Germinal center (tissue), 1 donor: Measurements from ENCODE around the gene RASSF7.
A peak's percentile ranks its signal among the peaks of the same experiment; 100 is the strongest.
"Not testable (repeated sequence)": the region's sequence is repeated elsewhere in the genome, so short reads cannot be mapped to it uniquely, and the experiment has no call there.

Experiments
- DNase-seq: peaks from one replicate; pipeline ENCODE4 v3.0.0; 2012; ENCODE audit warnings: mixed read lengths, low spot score

Gene RASSF7, protein sequence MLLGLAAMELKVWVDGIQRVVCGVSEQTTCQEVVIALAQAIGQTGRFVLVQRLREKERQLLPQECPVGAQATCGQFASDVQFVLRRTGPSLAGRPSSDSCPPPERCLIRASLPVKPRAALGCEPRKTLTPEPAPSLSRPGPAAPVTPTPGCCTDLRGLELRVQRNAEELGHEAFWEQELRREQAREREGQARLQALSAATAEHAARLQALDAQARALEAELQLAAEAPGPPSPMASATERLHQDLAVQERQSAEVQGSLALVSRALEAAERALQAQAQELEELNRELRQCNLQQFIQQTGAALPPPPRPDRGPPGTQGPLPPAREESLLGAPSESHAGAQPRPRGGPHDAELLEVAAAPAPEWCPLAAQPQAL

GRCh38 chr11:560305-561147 is at the start of gene RASSF7, which contains the start of gene LMNTD2:
RASSF7 (plus strand) TSS chr11:560970; CDS start chr11:561769, 799 bp downstream.
LMNTD2 (minus strand) TSS chr11:560738; CDS start chr11:560716, 22 bp downstream.
- peak; percentile 99 for DNase-seq

GRCh38 chr11:512761-513595 is 47.8 kb upstream of the RASSF7 start:
- DNase-seq, result no peak

- no peak for DNase-seq
Observed at GRCh38 chr11:514606-515005, 46.2 kb upstream of the RASSF7 start.

DNA sequence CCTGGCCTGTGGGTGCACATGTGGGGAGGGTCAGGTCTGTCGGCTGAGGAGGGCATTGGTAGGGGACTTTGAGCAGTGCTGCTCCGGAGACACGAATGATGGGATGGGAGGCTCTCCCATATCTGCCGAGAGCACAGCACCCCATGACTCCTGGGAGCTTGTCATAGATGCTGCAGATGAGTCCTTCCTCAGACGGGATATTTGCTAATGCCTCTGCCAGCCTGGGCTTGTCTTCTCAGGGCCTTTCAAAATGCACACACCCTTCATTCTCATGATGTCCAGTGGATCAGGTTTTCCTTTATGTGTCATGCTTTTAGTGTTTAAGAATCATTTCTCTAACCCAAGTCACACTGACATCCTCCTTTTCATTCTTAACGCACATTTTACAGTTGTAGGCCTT is 45.6 kb upstream of the RASSF7 start:
- no peak for DNase-seq

- no peak for DNase-seq
Observed at GRCh38 chr11:516400-516799, 44.4 kb upstream of the RASSF7 start.

DNA sequence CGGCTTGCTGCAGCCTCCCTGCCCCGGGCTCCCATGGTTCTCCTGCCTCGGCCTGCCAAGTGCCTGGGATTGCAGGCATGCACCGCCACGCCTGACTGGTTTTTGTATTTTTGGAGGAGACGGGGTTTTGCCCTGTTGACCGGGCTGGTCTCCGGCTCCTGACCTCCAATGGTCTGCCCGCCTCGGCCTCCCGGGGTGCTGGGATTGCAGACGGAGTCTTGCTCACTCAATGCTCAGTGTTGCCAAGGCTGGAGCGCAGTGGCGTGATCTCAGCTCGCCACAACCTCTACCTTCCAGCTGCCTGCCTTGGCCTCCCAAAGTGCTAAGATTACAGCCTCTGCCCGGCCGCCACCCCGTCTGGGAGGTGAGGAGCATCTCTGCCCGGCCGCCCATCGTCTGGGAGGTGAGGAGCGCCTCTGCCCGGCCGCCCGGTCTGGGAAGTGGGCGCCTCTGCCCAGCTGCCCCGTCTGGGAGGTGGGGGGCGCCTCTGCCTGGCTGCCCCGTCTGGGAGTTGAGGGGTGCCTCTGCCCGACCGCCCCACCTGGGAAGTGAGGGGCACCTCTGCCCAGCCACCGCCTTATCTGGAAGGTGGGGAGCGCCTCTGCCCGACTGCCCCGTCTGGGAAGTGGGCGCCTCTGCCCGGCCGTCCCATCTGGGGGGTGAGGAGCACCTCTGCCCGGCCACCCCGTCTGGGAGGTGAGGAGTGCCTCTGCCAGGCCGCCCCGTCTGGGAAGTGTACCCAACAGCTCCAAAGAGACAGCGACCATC is 43.7 kb upstream of the RASSF7 start:
- not testable (repeated sequence) for DNase-seq

DNA sequence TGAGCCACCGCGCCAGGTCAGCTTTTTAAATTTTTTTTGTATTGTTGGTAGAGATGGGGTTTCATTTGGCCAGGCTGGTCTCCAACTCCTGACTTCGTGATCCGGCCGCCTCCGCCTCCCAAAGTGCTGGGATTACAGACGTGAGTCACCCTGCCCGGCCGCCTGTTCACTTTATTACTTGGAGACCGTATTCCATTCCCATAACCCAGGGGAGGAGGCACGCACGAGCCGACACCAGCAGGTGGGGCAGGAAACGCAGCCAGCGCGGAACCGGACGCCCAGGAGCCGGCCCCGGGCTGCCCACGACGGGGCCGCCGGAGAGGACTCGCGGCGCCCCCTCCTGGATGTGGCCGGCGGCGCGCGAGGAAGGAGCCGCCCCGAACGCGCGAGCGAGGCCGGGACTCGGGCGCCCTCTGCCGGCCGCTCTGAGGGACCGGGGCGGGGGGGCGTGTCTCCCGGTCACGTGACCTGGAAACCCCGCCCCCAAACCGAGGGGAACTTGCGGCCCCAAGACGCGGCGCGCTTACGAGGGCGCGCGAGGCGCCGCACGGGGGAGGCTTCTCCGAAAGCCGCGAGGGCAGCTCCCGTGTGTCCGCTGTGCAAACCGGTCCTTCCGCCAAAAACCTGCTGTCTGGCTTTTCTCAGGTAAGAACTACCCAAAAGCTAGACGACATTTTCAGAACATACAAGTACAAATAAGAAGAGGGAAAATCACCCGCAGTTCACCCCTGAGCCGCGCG is 42.1 kb upstream of the RASSF7 start:
- DNase-seq, result peak; percentile 92

GRCh38 chr11:520428-521176 is 40.2 kb upstream of the RASSF7 start:
- DNase-seq, result no peak

DNA sequence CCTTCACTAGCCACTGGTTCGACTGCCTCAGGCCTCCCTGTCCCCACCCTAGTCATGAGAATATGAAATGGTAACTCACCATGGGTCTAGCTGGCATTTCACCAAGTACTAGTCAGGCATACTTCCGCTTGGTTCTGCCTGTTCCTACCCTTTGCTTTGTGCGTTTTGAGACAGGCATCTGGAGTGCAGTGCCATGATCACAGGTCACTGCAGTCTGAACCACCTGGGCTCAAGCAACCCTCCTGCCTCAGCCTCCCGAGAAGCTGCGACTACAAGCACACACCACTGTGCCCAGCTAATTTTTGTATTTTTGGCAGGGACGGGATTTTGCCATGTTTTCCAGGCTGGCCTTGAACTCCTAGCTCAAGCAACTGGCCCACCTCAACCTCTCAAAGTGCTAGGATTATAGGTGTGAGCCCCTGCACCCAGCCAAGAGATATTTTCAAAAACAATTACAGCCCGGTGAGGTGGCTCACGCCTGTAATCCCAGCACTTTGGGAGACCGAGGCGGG is 39.5 kb upstream of the RASSF7 start:
- no peak for DNase-seq

DNA sequence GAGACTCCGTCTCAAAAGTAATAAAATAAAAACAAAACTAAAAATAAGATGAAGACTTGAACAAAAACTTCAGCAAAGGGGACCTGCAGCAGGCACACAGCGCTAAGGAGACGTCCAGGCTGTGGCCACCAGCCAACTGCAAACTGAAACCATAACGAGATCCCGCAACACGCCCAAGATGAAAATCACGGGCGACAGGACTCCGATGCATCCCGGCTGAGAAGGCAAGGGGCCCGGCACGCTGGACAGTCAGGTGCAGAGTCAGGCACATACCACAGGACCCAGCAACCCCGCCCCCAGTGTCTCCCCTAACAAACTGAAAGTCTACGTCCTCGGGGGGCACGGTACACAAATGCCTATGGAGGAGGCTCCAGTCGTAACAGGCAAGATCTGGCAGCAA is 34.6 kb upstream of the RASSF7 start:
- no peak for DNase-seq

GRCh38 chr11:528166-528814 is 32.5 kb upstream of the RASSF7 start:
- no peak for DNase-seq

DNA sequence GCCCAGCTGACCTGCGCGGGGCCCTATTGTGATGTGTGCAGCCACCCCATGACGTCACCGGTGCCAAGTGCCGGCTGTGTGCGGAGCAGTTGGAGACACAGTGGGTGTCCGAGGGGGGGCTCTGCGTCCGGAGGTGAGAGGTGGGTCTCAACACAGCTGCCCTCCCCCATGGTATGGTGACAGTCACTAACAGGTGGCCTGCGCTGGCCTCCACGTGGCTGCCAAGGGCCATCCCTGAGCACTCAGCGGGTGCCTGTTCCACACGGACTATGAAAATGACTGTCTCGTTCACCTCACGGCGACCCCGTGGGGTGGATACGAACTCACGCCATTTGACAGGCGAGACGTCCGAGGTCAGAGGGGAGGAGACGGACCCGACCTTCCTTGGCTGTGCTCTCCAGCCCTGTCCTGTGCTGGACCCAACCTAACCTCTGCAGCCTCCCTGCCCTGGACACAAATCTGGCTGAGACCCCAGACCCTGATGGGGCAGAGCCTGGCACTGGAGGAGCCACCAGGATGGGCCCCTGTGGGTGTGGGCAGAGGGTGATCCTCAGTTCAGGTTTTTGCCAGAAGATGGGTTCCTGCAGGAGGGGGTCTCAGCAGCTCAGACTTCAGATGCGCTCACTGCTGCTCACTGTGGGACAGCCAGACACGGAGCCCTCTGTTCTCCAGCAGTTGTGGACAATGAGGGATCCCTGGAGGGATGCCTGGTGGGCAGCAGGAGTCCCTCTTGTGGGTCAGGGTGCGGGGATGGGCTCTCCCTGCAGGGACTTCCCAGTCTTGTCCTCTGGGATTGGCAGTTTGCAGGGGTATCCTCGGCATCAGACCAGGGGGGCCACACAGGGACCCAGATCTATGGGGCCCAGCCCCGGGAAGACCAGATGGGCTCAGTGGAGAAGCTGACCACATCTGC is 31.7 kb upstream of the RASSF7 start:
- no peak for DNase-seq

- no peak for DNase-seq
Observed at GRCh38 chr11:529728-530411, 30.9 kb upstream of the RASSF7 start.

DNA sequence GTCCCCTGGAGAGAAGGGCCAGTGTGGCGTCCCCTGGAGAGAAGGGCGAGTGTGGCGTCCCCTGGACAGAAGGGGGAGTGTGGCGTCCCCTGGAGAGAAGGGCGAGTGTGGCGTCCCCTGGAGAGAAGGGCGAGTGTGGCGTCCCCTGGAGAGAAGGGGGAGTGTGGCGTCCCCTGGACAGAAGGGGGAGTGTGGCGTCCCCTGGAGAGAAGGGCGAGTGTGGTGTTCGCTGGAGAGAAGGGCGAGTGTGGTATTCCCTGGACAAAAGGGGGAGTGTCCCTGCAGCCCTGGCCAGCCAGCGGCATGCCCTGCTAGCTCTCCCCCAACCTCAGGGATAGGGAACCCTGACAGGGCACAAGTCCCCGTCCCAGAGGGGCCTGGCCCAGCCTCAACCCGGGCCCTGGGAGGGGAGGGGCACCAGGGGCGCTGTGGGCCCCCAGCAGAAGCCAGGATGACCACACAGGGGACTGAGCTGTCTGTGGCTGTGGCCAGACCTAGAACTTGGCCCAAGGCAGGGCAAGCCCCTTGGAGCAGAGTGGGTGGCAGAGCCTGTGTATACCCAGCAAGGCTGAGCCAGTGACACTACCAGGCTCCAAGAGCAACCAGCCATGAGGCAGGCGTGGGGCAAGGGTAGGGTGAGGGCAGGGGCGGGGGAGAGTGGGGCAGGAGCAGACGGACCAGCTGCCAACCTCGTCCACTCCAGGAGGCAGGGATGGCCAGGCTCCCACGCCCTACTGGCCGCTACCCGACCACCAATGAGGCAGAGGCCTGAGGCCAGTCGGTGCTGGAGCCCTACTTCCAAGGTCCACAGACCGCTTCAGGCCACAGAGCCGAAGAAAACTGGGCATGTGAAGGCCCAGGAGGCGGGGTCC is 29.6 kb upstream of the RASSF7 start:
- no peak for DNase-seq

DNA sequence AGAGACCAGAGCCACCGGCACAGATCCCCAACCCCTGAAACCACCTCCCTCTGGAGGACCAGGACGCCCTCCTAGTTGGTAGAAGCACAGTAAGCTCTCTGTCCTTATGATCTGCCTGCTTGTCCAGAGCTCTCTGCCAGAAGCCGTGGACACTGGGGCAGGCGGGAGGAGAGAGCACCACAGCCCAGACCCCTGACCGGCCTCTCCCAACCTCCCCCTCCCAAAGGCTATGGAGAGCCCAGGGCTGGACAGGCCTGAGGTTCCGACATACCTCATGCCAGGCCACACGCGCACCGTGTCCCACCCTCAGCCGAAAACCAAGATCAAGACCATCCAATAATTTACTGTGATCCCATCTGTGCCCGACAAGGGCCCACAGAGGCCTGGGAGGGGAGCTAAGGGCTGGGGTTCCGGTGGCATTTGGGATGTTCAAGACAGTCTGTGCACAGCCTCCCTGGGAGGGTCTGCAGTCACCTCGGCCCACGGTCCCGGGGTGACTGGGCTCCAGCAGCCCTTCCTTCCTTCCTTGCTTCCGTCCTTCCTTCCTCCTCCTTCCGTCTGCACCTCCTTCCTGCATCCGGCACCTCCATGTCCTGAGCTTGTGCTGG is 28.7 kb upstream of the RASSF7 start:
- no peak for DNase-seq

DNA sequence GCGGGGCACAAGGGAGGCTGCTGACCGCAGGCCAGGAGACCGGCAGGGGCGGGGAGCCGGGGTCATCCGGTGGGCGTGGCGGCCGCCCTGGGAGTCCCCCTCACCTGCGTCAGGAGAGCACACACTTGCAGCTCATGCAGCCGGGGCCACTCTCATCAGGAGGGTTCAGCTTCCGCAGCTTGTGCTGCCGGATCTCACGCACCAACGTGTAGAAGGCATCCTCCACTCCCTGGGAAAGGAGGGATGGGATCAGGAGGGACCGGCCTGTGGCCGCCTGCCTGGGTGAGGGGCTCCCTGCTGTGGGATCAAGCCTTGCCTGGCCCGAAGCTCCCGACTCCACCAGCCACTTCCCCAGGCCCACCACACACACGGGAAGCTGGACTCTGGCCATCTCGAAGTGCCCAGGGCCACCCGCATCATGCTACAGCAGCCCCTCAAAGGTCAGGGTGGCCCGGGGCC is 28.2 kb upstream of the RASSF7 start:
- DNase-seq, result no peak
